HepG2 (cell line): ENCODE results near the gene XXYLT1. TPM values are rescaled to one million over a fixed set of nuclear protein-coding genes. Genes with fewer than 3 reads are reported as not detected.

Experiments used
- ATAC-seq: fragments of 200-7000 bp; cut with Tn5 transposase; 3 replicates; pipeline ENCODE4 v1.9.1; 2020; ENCODE audit warnings: mild to moderate bottlenecking, moderate library complexity
- BruUV-seq: library from RNA; stranded (reverse); fragments of 400-500 nt; replicated peaks from 2 replicates; lab custom pipeline; 2021; lab: Mats Ljungman, UMichigan
- CTCF ChIA-PET: fragments of 300-600 bp; formaldehyde crosslinking; extraction: SDS; loops from one replicate; lab custom pipeline; 2021; ENCODE audit warnings: low total read pairs, inconsistent platforms, low intra/inter-chr PET ratio; lab: Yijun Ruan, JAX
- POLR2A ChIA-PET: fragments of 350-600 bp; sonication (Branson Sonifier 250); formaldehyde crosslinking; loops from one replicate; lab custom pipeline; 2020; ENCODE audit warnings: antibody characterized with exemption, inconsistent platforms; lab: Yijun Ruan, JAX
- DNase-seq: peaks from one replicate; pipeline ENCODE4 v3.0.0-alpha.2; 2015; ENCODE audit warnings: low spot score
- FAIRE-seq: peaks from 3 replicates; lab custom pipeline; 2011; peaks lifted over from hg19 to GRCh38; lab: Jason Lieb, UNC
- H2AFZ ChIP-seq: one replicate; pipeline ENCODE4 v1.6.1; 2011; ENCODE audit warnings: low read length, inconsistent platforms
- H3K27ac ChIP-seq: fragments of 300-600 bp; 3 replicates; pipeline ENCODE4 v1.8.0; 2011; ENCODE audit warnings: mixed run types, mild to moderate bottlenecking, mixed read lengths, low read length, inconsistent platforms; ENCODE audit not compliant: insufficient read depth; ENCODE audit errors: extremely low read length
- H3K27me3 ChIP-seq, 2 experiments: fragments of 200-600 bp in 1 of 2; 2 replicates in 1 of 2; 3 replicates in 1 of 2; pipeline versions ENCODE4 v1.6.0 to v1.8.0; 2011; ENCODE audit warnings: low read length in 2 of 2, mild to moderate bottlenecking in 2 of 2, moderate library complexity in 2 of 2, inconsistent platforms in 1 of 2; ENCODE audit not compliant: insufficient read depth in 2 of 2, control insufficient read depth in 1 of 2
- H3K36me3 ChIP-seq, 2 experiments: fragments of 200-600 bp in 1 of 2; replicated peaks in 1 of 2; 2 replicates in 1 of 2; 3 replicates in 1 of 2; pipeline versions ENCODE4 v1.5.1 to v1.8.0; 2011; ENCODE audit warnings: low read length in 2 of 2, inconsistent platforms in 1 of 2; ENCODE audit not compliant: insufficient read depth in 2 of 2, control insufficient read depth in 1 of 2
- H3K4me1 ChIP-seq: 2 replicates; pipeline ENCODE4 v1.5.1; 2012; ENCODE audit warnings: low read length, inconsistent platforms; ENCODE audit not compliant: insufficient read depth
- H3K4me2 ChIP-seq: 2 replicates; pipeline ENCODE4 v1.6.0; 2011; ENCODE audit warnings: low read depth, low read length, inconsistent platforms
- H3K4me3 ChIP-seq, 3 experiments: fragments of 200-600 bp in 1 of 3; sonication (generic), shearing (Covaris generic) in 1 of 3; replicated peaks in 1 of 3; 2 replicates each; pipeline ENCODE4 v1.5.1; 2011 to 2016; ENCODE audit warnings: low read length in 3 of 3, inconsistent platforms in 2 of 3, low read depth in 2 of 3, mild to moderate bottlenecking in 2 of 3, control low read depth in 1 of 3, mixed read lengths in 1 of 3; ENCODE audit not compliant: insufficient read depth in 1 of 3
- H3K79me2 ChIP-seq: one replicate; pipeline ENCODE4 v1.6.1; 2011; ENCODE audit warnings: low read length, inconsistent platforms; ENCODE audit not compliant: insufficient read depth
- H3K9ac ChIP-seq: 2 replicates; pipeline ENCODE4 v1.6.0; 2011; ENCODE audit warnings: mild to moderate bottlenecking, low read depth, low read length, inconsistent platforms; ENCODE audit not compliant: insufficient read depth
- H3K9me3 ChIP-seq: 2 replicates; pipeline ENCODE4 v1.5.1; 2012; ENCODE audit warnings: mild to moderate bottlenecking, low read length
- H4K20me1 ChIP-seq: 2 replicates; pipeline ENCODE4 v1.6.0; 2011; ENCODE audit warnings: inconsistent platforms, mild to moderate bottlenecking, low read length, moderate library complexity; ENCODE audit not compliant: insufficient read depth
- ARID5B ChIP-seq: IDR thresholded peaks from 2 replicates; pipeline ENCODE4 v1.4.0; 2020; ENCODE audit warnings: mild to moderate bottlenecking, missing genetic modification reagents
- HNRNPK ChIP-seq: fragments of 200-400 bp; formaldehyde crosslinking; IDR thresholded peaks from 2 replicates; pipeline ENCODE4 v1.6.1; 2018; ENCODE audit warnings: low read length, low read depth, moderate library complexity, mild to moderate bottlenecking; ENCODE audit not compliant: poor library complexity, severe bottlenecking
- NONO ChIP-seq, 2 experiments: fragments of 450-650 bp in 1 of 2; sonication (generic) in 1 of 2; formaldehyde crosslinking in 1 of 2; IDR thresholded peaks in 1 of 2; conservative IDR thresholded peaks in 1 of 2; 2 replicates each; pipeline versions ENCODE4 v1.6.1 to v1.8.0; 2017 to 2022; ENCODE audit warnings: mild to moderate bottlenecking in 1 of 2, missing genetic modification reagents in 1 of 2, moderate library complexity in 1 of 2
- RFXAP ChIP-seq: sonication (generic); formaldehyde crosslinking; IDR thresholded peaks from 2 replicates; pipeline ENCODE4 v1.4.0; 2020; ENCODE audit warnings: missing genetic modification reagents, borderline replicate concordance
- ZMYM3 ChIP-seq: sonication (generic); formaldehyde crosslinking; IDR thresholded peaks from 2 replicates; pipeline ENCODE4 v1.5.1; 2020; ENCODE audit warnings: mild to moderate bottlenecking, missing genetic modification reagents
- ZNF431 ChIP-seq: sonication (generic); formaldehyde crosslinking; IDR thresholded peaks from 2 replicates; pipeline ENCODE4 v1.9.0; 2022; ENCODE audit warnings: missing genetic modification reagents, low read depth, mild to moderate bottlenecking, borderline replicate concordance
- WGBS: methylation state at CpG from one replicate; pipeline ENCODE4 v1.1.6; 2017; ENCODE audit warnings: low lambda C conversion rate; 5-methylcytosine and 5-hydroxymethylcytosine counted together
- in situ Hi-C: cut with HindIII; loops from 2 replicates; pipeline ENCODE4 v1.10.0; 2017; ENCODE audit warnings: low pct_unique_long_range_greater_than_20kb; ENCODE audit not compliant: extremely low pct_ligation_motif_present
- intact Hi-C: fragments of 100-400 bp; cut with micrococcal nuclease; formaldehyde crosslinking; loops from one replicate; pipeline ENCODE4 v1.10.0; 2022; ENCODE audit not compliant: unreplicated experiment
- polyA plus RNA-seq, 8 experiments: library from polyadenylated mRNA; depleted of rRNA in 3 of 8; stranded (reverse) in 7 of 8; unstranded in 1 of 8; fragments of >200 nt; fragmentation: Illumina TruSeq in 4 of 8; extraction: Trizol in 4 of 8; gene quantifications; 2 replicates each; pipeline versions ENCODE4 v1.2.1 to v1.2.3, GENCODE V29; 2011 to 2016; ENCODE audit warnings: low read depth in 4 of 8, missing spikeins in 1 of 8, mixed read lengths in 1 of 8; ENCODE audit not compliant: insufficient read depth in 1 of 8
- total RNA-seq, 5 experiments: library from RNA; depleted of rRNA; stranded (reverse); fragments of >200 nt; fragmentation: Illumina TruSeq; extraction: Trizol; gene quantifications; 2 replicates each; pipeline ENCODE4 v1.2.3, GENCODE V29; 2016; ENCODE audit warnings: low read depth in 1 of 5
- TF ChIP-seq, protein P1 (sequence below): sonication (generic); formaldehyde crosslinking; IDR thresholded peaks from 2 replicates; pipeline ENCODE4 v1.8.1; 2023; ENCODE audit warnings: mild to moderate bottlenecking, missing genetic modification reagents, borderline replicate concordance

XXYLT1 gene
- total and polyA plus RNA-seq, 2 of the 13 experiments (the other 11 are each of a cell fraction or from before 2014, with no cell fraction given) = 17.7 to 19.0 TPM

DNA sequence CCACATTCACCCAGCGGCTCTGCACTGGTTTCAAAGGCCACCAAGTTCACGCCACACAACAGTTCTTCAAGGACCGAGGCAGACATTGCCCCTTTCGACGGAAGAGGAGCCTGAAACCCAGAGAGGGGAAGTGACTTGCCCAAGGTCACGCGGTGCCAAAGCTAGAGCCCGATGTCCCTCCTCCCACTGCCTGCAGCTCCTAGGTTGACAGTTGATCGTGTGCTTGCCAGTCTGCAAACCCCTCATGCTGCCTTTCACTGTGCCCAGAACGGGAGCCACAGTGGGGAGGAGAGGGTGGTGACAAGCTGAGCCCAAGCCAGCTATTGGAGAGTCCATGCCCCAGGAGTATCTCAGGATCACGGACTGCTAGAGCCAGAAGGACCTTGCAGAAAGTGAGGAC lies 230.9 kb downstream of the XXYLT1 start:
- intact Hi-C loops (no loop called here), in situ Hi-C loops (no loop called here)
- ATAC-seq (no peak), DNase-seq (no peak), FAIRE-seq (no peak)
- Histone ChIP-seq H3K4me3 (no peak overlapping the region), H2AFZ (no peak overlapping the region), H3K4me1 (peaks cover 26% of the 10 kb centered on the region), H3K4me2 (no peak overlapping the region; the same call in 1 of the 2 replicates), H3K9me3 (no peaks in the 10 kb centered on the region), H3K79me2 (no peaks in the 10 kb centered on the region), H4K20me1 (no peaks in the 10 kb centered on the region), H3K9ac (no peak overlapping the region), H3K27me3 (peaks cover 7 to 77% of the 10 kb centered on the region in 2 experiments; a peak in 4 of 5 replicates), H3K27ac (no peak overlapping the region), H3K36me3 (no peaks in the 10 kb centered on the region)
- ChIA-PET CTCF (no interaction called here), POLR2A (interaction anchor here (0.8 kb wide), 1 partner anchor 9 kb away, joined by 3 read pairs; no protein-coding TSS in a partner anchor)
- 33% methylated on average over 7 of the region's 11 CpGs for WGBS
- no TSS peak for BruUV-seq
- TF ChIP-seq RFXAP (CRISPR knock-in tag) (no peak), HNRNPK (no peak), ARID5B (CRISPR knock-in tag) (no peak), ZMYM3 (CRISPR knock-in tag) (peak; percentile 24; the same call in 1 of the 2 replicates), ZNF431 (no peak), NONO (IDR thresholded peaks at IDR 0.05) (no peak), NONO (CRISPR knock-in tag; conservative IDR thresholded peaks at IDR 0.05) (no peak)
- TF ChIP-seq, protein P1, sequence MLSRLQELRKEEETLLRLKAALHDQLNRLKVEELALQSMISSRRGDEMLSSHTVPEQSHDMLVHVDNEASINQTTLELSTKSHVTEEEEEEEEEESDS (CRISPR knock-in tag) = no peak
